SHP77 treated with DMSO at 0.1 percent for 48 hours (cell line): Measurements from ENCODE around the gene TMEFF1.

Experiments used
- DNase-seq: peaks from one replicate; lab custom pipeline; 2025; lab: John Stamatoyannopoulos, UW

Gene TMEFF1

GRCh38 chr9:100448266-100448665 lies 24.7 kb upstream of the TMEFF1 start:
- no peak for DNase-seq

DNA sequence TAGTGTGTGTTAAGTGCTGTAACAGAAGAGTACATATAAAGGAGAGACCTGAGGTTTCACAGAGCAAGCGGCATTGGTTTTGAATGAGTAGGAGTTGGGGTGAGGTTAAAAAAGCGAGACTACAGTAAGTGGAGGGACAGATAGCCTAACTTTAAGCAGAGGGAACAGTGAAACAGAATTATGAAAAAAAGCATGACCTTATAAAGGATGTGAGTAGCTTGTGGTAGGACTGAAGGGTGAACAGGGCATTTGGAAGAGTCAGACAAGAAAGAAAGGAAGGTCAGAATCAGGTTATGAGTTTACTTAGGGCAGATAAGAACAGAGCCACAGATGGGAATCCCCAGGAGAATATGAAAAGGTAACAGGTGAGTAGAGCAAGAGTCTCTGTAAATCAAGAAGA lies 23.5 kb upstream of the TMEFF1 start:
- no peak for DNase-seq

DNA sequence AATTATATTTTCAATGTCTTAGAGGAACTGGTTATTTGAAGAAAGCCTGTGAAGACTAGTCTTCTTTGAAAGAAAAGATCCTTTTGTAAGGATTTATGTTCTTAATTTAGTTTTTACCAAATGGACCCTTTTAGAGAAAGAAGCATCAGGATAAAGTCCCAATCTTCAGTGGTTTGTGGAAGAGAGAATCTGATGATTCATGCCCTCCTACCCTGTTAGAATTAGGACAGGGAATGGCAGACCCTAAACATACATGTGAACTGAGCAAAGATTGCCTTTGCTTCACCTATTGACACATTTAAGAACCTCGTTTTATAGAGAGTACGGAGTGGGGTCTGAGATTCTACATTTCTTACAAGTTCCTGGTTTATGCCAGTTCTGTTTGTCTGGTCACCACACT lies 20.1 kb upstream of the TMEFF1 start:
- no peak for DNase-seq

GRCh38 chr9:100455470-100455869 lies 17.5 kb upstream of the TMEFF1 start:
- no peak for DNase-seq

- DNase-seq, result no peak
These were observed 15.4 kb upstream of the TMEFF1 start for GRCh38 chr9:100457517-100457916.

- DNase-seq, result no peak
These were observed 13.0 kb upstream of the TMEFF1 start for GRCh38 chr9:100459963-100460362.

DNA sequence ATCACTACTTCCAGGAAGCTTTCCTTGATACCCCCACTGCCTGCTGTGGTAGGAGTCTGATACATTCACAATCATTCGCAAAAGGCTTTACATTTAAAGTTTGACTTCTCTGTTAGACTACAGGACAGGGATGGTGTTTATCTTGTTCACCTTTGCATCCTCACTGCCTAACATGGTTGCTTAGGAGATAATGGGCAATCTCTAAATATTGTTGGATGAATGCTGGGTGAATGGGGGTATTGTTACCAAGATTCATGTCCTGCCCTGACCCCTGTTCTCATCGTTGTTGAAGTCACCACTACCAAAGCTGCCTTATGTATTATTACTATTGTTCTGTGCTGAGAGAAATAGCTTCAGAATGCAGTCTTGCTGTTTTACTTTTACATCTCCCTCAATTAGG lies 7.7 kb upstream of the TMEFF1 start:
- DNase-seq, result no peak

GRCh38 chr9:100465761-100466160 lies 7.2 kb upstream of the TMEFF1 start:
- DNase-seq, result no peak

DNA sequence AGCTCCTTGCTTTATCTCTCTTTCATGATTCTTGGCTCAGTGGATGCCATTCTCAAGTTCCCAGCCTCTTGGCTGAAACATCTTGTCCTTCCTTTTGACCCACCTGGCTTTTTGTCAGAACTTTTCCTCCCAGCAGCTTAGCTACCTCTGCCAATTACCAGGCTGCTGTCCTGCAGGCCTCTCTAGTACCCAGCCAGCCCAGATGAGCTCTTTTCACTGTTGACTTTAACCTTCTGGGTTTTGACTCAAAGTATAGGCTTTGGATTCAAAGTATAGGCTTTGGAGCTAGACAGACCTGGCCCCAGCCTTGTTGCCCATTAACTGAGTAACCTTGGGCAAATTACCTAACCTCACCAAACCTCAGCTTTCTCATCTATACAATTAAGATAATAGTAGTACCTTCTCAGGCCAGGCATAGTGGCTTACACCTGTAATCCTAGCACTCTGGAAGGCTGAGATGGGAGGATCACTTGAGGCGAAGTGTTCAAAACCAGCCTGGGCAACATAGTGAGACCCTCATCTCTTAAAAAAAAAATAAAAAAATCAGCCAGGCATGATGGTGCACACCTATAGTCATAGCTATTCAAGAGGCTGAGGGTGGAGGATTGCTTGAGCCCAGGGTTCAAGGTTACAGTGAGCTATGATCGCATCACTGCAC lies 6.6 kb upstream of the TMEFF1 start:
- no peak for DNase-seq

DNA sequence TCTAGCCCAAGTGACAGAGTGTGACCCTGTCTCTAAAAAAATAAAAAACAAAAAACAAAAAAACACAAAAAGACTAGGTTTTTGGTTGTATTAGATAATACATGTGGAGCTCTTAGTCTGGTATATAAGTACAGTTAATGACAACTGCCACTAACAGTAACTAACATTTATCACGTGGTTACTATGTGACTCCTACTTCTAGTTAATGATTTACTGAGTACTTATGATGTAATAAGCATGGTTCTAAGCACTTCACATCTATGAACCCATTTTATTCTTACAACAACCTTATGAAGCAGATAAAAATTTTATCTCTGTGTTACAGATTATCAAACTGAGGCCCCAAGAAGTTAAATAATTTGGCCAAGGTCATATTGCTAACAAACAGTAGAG lies 6.1 kb upstream of the TMEFF1 start:
- no peak for DNase-seq

DNA sequence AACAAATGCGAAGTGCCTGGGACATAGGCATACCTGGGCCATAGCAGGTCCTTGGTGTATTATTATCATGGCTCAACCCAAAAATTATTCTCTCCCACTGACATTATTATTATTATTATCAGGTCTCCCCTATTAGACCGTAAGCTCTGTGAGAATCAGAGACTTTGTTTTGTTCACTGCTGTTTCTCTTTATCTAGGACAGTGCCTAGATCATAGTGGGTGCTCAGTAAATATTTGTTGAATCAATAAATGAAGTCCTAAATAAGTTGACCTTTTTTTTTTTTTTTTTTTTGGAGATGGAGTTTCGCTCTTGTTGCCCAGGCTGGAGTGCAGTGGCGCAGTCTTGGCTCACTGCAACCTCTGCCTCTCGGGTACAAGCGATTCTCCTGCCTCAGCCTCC lies 4.9 kb upstream of the TMEFF1 start:
- no peak for DNase-seq

- DNase-seq, result no peak
These were observed 681 bp upstream of the TMEFF1 start for GRCh38 chr9:100472268-100472667.

DNA sequence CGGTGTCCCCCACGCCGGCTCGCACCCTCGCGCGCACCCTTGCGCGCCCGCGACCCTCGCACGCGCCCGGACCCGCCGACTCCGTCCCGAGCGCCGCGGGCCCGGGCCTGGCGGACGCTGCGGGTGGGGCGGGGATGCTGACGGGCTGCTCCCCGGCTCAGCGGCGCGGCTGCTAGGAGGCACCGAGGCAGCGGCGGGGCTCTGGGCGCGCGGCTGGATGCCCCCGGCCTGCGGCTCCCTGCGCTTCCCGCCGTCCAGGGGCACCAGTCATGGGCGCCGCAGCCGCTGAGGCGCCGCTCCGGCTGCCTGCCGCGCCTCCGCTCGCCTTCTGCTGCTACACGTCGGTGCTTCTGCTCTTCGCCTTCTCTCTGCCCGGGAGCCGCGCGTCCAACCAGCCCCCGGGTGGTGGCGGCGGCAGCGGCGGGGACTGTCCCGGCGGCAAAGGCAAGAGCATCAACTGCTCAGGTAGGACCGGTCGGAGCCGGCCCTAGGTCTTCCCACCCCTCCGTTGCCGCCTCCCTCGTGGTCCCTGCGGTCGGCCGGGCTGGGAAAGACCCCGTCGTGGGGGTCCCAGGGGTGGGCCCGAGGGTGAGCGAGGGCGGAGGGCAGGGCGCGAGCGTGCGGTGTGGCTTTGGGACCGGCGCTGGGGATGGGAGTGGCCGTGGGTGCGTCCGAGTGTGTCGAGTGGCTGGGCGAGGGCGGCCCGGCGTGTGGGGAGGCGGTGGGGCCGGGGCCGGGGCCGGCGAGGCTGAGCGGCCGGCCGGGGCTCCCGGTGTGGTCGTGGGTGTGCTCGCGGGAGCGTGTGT lies 530 bp downstream of the TMEFF1 start:
- DNase-seq, result no peak

DNA sequence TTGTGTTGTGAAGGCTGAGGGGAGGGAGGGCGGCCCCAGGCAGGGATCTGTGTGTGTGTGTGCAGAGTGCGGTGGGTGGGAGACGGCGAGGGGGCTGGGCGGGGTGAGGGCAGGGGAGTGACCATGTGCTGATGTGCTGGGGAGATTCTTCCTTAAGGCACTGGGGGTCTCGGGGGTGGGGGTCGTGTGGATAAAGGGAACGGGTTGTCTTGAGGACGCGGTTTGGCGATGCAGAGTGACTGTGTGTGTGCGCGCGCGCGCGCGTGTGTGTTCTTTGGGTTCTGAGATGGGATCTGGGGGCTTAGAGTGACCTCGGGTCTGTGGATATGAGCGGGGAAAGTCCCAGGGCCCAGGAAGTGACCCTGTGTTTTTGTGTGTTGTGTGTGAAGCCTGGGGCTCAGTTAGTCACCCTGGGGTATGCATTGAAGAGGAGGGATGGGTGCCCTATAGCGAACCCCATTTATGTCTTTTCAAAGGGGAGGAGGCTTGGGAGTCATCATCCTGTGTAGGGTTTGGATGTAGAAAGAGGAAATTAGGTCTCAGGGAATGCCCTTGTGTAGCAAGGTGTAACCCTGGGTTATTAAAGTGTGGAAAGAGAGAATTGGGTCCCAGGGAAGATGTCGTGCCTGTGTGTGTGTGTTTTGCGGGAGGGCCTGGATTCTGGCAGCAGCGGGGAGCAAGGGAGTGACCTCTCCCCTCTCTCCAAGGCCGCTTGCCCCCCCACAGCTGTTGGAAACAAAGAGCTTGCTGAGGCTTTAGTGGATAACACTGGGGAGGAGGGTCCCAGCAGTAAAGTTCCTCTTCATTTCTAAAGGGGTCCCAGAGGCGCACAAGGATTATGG lies 1.4 kb downstream of the TMEFF1 start:
- DNase-seq, result no peak

GRCh38 chr9:100474924-100475276 lies 2.0 kb downstream of the TMEFF1 start:
- no peak for DNase-seq

DNA sequence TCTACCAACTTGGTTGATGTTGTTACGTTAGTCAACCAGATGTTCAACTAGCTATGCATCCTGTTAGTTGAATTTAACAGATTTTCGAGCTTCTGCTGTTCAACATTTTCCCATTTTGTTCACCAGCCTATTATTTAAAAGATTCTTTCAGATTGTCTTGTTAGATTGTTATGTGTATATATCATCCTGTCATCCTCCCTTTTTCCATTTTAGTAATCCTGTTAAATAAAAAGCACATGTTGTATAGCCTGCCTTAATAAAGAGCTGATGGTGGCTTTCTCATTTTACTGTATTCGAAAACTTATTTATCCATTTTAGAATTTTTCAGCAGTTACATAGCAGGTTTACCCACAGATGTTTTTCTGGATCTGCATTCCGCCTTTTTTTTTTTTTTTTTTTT lies 4.3 kb downstream of the TMEFF1 start:
- no peak for DNase-seq

DNA sequence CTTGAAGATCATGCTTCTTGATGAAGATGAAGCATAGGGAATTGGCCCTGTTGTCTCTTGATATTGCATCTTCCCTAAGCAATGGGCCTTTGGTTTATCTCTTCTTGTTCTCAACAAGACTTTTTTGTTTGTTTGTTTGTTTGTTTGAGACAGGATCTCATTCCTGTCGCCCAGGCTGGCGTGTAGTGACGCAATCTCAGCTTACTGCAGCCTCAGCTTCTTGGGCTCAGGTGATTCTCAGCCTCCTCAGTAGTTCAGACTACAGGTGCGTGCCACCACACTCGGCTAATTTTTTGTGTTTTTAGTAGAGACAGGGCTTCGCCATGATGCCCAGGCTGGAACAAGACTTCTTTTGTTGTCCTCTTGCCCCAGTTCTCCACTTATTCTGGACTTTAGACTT lies 5.2 kb downstream of the TMEFF1 start:
- no peak for DNase-seq

DNA sequence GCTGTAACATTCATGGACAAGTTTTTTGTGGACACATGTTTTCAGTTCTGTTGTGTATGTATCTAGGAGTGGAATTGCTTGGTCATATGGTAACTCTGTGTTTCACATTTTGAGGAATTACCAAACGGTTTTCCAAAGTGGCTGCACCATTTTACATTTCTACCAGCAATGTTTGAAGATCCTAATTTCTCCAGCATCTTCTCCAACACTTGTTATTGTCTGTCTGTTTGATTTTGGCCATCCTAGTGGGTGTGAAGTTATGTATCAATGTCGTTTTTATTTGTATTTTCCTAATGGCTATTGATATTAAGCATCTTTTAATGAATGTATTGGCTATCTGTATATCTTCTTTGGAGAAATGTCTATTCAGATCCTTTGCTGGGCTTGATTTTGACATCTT lies 6.9 kb downstream of the TMEFF1 start:
- DNase-seq, result no peak

DNA sequence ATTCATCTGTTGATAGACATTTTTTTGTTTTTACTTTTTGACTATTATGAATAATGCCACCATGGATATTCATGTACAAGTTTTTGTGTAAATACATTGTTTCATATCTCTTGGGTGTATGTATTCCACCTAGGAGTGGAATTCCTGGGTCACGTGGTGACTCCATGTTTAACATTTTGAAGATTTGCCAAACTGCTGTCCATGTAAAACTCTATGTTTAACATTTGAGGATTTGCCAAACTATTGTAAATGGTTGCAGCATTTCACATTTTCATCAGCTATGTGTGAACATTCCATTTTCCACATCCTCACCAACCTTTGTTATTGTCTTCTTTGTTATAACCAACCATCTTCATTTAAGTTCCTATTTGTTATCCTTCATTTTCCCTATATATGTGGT lies 12.2 kb downstream of the TMEFF1 start:
- DNase-seq, result no peak

DNA sequence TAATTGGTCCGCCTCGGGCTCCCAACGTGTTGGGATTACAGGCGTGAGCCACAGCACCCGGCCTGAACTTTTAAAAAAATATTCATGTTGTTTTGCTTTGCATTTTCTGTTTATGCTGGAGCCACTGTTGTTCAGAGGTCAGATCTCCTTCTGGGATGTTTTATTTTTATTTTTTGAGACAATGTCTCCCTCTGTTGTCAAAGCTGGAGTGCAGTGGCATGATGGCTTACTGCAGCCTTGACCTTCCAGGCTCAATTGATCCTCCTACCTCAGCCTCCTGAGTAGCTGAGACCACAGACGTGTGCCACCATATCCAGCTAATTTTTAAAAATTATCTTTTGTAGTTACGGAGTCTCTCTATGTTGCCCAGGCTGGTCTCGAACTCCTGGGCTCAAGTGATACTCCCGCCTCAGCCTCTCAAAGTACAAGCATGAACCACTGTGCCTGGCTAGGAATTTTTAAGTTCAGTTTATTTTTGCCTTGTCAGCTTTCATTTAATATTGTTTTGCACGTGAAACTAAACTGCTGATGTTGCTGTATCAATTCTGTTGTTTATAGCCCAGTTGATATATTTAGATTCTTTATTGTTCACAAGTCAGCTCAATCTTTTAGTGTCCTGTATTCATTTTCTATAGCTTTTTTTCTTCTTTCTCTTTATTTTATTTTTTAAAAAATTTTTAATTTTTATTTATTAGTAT lies 13.7 kb downstream of the TMEFF1 start:
- DNase-seq, result no peak

GRCh38 chr9:100488177-100488576 lies 15.2 kb downstream of the TMEFF1 start:
- no peak for DNase-seq

GRCh38 chr9:100489836-100490235 lies 16.9 kb downstream of the TMEFF1 start:
- DNase-seq, result no peak
